Measurements from ENCODE around the gene IRF9. TPM values are rescaled to one million over a fixed set of nuclear protein-coding genes. Genes with fewer than 3 reads are reported as not detected.
A peak's percentile ranks its signal among the peaks of the same experiment; 100 is the strongest.

IRF9 gene
- total RNA-seq (ENCODE audit: insufficient read depth, low replicate concordance): 133 TPM

GRCh38 chr14:24160850-24161804 is at the start of gene IRF9:
IRF9 (plus strand) TSS chr14:24161265; CDS start chr14:24162145, 880 bp downstream.
- DNase-seq (ENCODE audit: low spot score): peak; percentile 97

- DNase-seq (ENCODE audit: low spot score): no peak
Observed at GRCh38 chr14:24113379-24113800, 47.7 kb upstream of the IRF9 start.

DNA sequence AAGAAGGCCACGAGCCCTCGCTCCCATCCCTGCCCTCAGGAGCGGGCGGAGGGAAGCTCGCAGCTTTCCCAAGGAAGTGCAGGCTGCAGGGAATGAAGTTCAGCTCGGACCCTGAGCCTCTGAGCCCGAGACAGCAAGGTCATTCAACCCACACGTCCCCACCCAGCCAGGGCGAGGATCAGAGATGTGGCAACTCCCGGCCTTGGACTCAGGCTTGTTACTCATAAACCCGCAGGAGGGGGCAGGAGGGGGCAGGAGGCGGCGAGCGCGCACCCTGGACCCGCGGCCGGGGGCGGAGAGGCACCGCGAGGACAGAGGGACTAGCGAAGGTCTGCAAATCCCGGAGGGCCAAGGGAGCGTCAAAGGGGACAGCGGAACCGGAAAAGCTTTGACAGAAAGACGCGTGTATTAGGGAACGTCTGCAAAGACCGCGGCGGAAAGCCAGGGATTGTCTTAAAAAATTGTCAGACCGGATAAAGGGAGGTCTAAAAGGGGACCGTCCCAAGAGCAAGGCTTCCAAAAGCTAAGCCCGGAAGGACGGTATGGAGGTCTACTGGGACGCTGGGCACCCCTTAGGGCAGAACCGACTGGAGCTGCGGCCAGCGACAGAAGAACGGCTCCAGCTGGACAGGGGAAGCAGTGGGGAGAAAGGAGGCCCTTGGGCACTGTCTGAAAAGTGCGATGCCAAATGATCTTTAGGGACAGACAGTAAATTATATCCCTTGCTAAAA is 47.1 kb upstream of the IRF9 start:
- peak; percentile 95 for DNase-seq (ENCODE audit: low spot score)

DNA sequence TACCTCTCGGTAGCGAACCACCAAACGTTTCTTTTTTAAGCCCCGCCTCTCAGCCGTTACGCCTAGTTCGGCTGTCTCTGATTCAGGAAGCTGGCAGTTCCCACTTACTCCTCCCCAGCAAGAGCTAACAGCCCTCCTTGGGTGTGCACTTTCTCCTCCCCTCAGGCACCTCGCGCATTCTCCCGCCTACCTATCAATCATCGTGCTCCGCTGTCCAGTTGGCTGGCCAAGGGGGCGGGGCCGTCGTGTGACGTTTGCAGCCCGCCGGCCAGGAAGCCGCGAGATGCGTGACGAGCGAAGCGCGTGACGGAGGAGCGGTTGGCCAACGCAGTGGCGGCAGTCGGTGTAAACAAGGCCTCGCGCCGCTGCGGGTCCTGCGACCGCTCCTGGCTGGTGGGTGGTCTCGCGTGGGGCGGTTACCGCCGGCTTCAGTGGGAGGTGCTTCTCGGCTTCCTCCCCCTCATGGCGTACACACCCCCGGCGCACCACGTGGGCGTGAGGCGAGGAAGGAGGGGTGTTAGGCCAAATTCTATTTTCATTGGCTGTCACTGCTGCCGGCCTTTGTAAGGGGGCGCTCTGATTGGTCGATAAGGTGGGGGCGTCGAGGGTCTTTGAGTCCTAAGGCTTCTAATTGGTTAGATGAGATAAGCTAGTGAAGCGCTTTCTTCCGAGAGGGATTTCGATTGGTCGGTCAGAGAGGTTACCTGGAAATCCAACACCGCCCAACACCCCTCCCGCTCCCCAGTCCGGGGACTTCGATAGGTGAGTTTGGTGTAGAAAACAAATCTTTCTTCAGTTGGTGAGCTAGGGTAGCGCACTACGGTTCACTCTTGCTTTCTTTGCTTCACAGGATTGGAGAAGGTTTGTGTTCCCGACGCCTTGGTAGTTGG is 46.3 kb upstream of the IRF9 start, which contains the start of the genes DCAF11 and NRL:
TSS of gene DCAF11 (plus strand) at position 246 of the 890 bp plus-strand sequence. CDS start 818 bp downstream, outside the sequence.
TSS of gene NRL (minus strand) at position 418 of the 890 bp plus-strand sequence. CDS start 32,101 bp downstream, outside the sequence.
- DNase-seq (ENCODE audit: low spot score): peak; percentile 100

- DNase-seq (ENCODE audit: low spot score): no peak
Observed at GRCh38 chr14:24115422-24116127, 45.5 kb upstream of the IRF9 start.

GRCh38 chr14:24116128-24116814 is 44.8 kb upstream of the IRF9 start:
- DNase-seq (ENCODE audit: low spot score): no peak

- DNase-seq (ENCODE audit: low spot score): no peak
Observed at GRCh38 chr14:24117179-24117578, 43.9 kb upstream of the IRF9 start.

GRCh38 chr14:24119691-24120090 is 41.4 kb upstream of the IRF9 start:
- no peak for DNase-seq (ENCODE audit: low spot score)

- DNase-seq (ENCODE audit: low spot score): no peak
Observed at GRCh38 chr14:24121210-24121609, 39.9 kb upstream of the IRF9 start.

- DNase-seq (ENCODE audit: low spot score): no peak
Observed at GRCh38 chr14:24122416-24122815, 38.6 kb upstream of the IRF9 start.

DNA sequence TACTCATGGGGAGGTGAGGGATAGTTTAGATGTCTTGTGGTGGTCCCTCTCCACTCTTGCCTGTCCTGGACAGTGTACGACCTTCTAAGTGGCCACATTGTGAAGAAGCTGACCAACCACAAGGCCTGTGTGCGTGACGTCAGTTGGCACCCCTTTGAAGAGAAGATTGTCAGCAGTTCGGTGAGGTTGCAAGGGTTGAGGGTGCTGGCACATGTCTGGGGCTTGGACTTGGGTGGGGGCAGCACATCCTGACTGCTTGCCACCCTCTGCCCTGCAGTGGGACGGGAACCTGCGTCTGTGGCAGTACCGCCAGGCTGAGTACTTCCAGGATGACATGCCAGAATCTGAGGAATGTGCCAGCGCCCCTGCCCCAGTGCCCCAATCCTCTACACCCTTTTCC is 38.2 kb upstream of the IRF9 start:
- DNase-seq (ENCODE audit: low spot score): no peak

GRCh38 chr14:24123424-24124417 is 37.3 kb upstream of the IRF9 start:
- no peak for DNase-seq (ENCODE audit: low spot score)

GRCh38 chr14:24126939-24127338 is 34.1 kb upstream of the IRF9 start:
- DNase-seq (ENCODE audit: low spot score): no peak

- DNase-seq (ENCODE audit: low spot score): no peak
Observed at GRCh38 chr14:24127673-24128072, 33.4 kb upstream of the IRF9 start.

DNA sequence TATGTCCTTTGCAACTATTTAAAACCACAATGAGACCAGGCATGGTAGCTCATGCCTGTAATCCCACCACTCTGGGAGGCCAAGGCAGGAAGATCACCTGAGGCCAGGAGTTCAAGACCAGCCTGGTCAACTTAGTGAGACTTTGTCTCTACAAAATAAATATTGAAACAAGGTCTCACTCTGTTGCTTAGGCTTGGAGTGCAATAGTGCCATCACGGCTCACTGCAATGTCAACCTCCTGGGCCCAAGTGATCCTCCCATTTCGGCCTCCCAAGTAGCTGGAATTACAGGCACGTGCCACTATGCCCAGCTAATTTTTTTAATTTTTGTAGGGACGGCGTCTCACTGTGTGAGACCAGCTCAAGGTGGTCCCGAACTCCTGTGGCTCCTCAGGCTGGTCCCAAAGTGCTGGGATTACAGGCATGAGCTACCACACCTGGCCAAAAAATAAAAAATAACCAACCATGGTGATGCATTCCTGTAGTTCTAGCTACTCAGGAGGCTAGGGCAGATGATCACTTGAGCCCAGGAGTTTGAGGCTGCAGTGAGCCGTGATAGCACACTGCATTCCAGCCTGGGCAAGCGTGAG is 31.6 kb upstream of the IRF9 start:
- no peak for DNase-seq (ENCODE audit: low spot score)

DNA sequence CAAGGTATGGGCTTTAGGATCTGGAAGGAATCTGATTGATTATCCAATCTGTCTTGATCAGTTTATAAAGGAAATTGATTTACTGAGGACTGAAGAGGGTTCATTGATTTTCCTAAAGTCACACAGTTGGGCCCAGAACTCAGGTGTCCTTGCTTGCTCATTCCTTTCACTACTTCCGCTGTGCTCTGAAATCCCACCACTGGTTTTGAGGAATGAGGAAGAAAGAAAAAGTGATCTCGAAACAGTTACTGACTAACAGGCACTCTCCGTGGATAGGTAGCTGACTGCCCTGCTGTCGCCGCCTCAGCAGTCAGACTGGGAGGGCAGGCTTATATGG is 30.7 kb upstream of the IRF9 start, which contains the start of gene FITM1:
TSS of gene FITM1 (plus strand) at position 280 of the 337 bp plus-strand sequence. CDS start 905 bp downstream, outside the sequence.
- no peak for DNase-seq (ENCODE audit: low spot score)

- DNase-seq (ENCODE audit: low spot score): no peak
Observed at GRCh38 chr14:24130717-24131548, 30.1 kb upstream of the IRF9 start.
